ENCODE results near the gene RDH13. TPM values are rescaled to one million over a fixed set of nuclear protein-coding genes. Genes with fewer than 3 reads are reported as not detected.

RDH13 gene
- 11.0 and 17.6 TPM in 2 replicates for total RNA-seq

DNA sequence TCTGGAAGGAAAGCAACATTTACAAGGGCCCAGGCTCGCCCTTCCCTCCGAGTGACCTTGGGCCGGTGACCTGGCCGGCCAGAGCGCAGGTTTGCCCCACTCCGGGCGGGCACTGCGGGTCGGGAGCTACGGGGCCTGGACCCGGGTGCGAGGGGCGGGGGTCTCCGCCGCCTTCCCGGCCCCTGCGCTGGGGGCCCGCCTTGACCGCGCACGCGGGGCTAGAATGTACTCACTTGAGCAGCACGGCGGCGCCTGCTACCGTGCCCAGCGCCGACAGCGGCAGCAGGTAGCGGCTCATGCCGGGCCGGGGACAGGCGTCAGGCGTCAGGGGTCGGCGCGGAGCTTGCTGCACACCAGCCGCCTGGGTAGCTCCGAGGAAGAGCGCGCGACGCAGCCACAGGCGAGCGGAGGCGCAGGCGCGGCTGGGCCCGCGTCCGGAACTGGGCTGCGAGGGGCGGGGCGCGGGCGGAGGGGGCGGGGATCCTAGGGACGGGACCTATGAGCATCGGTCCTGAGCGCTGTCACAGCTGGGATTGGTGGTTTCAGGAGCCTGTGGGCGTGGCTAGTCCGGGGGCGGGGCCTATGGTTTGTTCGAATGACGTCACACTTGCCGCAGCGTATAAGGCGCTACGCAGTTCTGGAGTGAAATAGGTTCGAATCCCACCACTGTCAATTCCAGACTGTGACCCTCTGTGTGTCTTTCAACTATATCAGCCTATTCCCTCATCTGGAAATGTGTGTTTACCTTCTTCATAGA is at the start of gene RDH13:
Gene RDH13 (minus strand): TSS at position 414 of the 757 bp plus-strand sequence. CDS start 116 bp downstream, at position 298.

GRCh38 chr19:55075371-55075998 is 12.5 kb upstream of the RDH13 start, which contains the start of gene EPS8L1:
Gene EPS8L1, plus strand, starts transcription at chr19:55075869. Its CDS starts 576 bp downstream, at chr19:55076445.

Other genes with a start within 250 kb of the RDH13 start
- not detected in 2 replicates for gene KIR3DL1, start 246.7 kb downstream of the RDH13 start, total RNA-seq
- not detected in 2 replicates for gene KIR2DS4, start 230.5 kb downstream of the RDH13 start, total RNA-seq
- not detected in 2 replicates for gene KIR3DL2, start 212.7 kb downstream of the RDH13 start, total RNA-seq
- not detected in 2 replicates for gene FCAR, start 188.9 kb downstream of the RDH13 start, total RNA-seq
- gene NCR1, start 157.0 kb downstream of the RDH13 start, total RNA-seq = not detected in 2 replicates
- not detected in 2 replicates for gene NLRP7, start 115.6 kb downstream of the RDH13 start, total RNA-seq
- 0.65 and 12.2 TPM in 2 replicates for gene NLRP2, start 96.8 kb downstream of the RDH13 start, total RNA-seq
- not detected in 2 replicates for gene GP6, start 24.9 kb downstream of the RDH13 start, total RNA-seq
- gene EPS8L1, start 12.7 kb upstream of the RDH13 start, total RNA-seq = 7.9 and 12.4 TPM in 2 replicates
- gene PPP1R12C, start 54.5 kb upstream of the RDH13 start, total RNA-seq = 34.8 and 39.8 TPM in 2 replicates
- gene TNNT1, start 86.1 kb upstream of the RDH13 start, total RNA-seq = 1.4 and 4.7 TPM in 2 replicates
- not detected in 2 replicates for gene TNNI3, start 94.6 kb upstream of the RDH13 start, total RNA-seq
- 0.16 and 0.19 TPM in 2 replicates for gene DNAAF3, start 103.5 kb upstream of the RDH13 start, total RNA-seq
- gene SYT5, start 117.1 kb upstream of the RDH13 start, total RNA-seq = not detected in 2 replicates
- gene PTPRH, start 146.4 kb upstream of the RDH13 start, total RNA-seq = 0.25 and 0.65 TPM in 2 replicates
- gene TMEM86B, start 165.6 kb upstream of the RDH13 start, total RNA-seq = 0.32 and 1.0 TPM in 2 replicates
- gene PPP6R1, start 195.9 kb upstream of the RDH13 start, total RNA-seq = 20.4 and 44.2 TPM in 2 replicates
- 21.5 and 23.5 TPM in 2 replicates for gene HSPBP1, start 217.0 kb upstream of the RDH13 start, total RNA-seq
- gene BRSK1, start 220.8 kb upstream of the RDH13 start, total RNA-seq = 0.49 and 0.82 TPM in 2 replicates